Nephron progenitor cell (in vitro differentiated cells): ENCODE results near the gene GGTA1.

ENCODE experiments used
- DNase-seq: peaks from one replicate; pipeline ENCODE4 v3.0.0; 2021
- H3K27ac Mint-ChIP-seq: 2 replicates; pipeline ENCODE4 v1.8.0; 2021; ENCODE audit warnings: mild to moderate bottlenecking, moderate library complexity, mixed read lengths
- H3K27me3 Mint-ChIP-seq: 2 replicates; pipeline ENCODE4 v1.8.0; 2021; ENCODE audit warnings: mild to moderate bottlenecking, low read depth, mixed read lengths; ENCODE audit not compliant: poor library complexity
- H3K36me3 Mint-ChIP-seq: 2 replicates; pipeline ENCODE4 v1.8.0; 2021; ENCODE audit warnings: low read depth, mixed read lengths
- H3K4me1 Mint-ChIP-seq: 2 replicates; pipeline ENCODE4 v1.8.0; 2021; ENCODE audit warnings: mixed read lengths
- H3K4me3 Mint-ChIP-seq: 2 replicates; pipeline ENCODE4 v1.8.0; 2021; ENCODE audit warnings: mild to moderate bottlenecking, moderate library complexity, mixed read lengths
- H3K9me3 Mint-ChIP-seq: 2 replicates; pipeline ENCODE4 v1.8.0; 2021; ENCODE audit warnings: mild to moderate bottlenecking, moderate library complexity, mixed read lengths
- TF ChIP-seq, protein P1 (sequence below): fragments of 200-600 bp; sonication (generic); IDR thresholded peaks from 2 replicates; pipeline ENCODE4 v1.5.0; 2021; ENCODE audit warnings: antibody characterized with exemption

Gene GGTA1

DNA sequence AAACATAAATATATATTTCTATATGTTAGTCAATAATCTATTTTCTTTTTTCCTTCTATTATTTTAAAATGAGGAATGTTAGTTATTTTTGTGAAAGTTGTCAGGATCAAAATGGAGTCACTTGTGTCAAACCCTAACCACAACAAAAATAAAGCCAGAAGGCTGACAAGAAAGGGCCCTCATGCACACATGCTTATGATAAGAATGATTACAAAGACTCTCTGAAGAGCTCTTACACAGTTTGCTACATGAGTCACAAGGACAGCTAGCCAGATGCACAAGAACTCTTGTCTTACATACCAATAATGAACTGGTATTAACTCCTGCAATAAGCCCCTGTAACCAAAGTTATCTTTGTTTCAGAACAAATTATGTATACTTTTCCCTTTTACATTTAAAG, 64.7 kb downstream of the GGTA1 start:
- Mint-ChIP-seq H3K4me3 (no peak overlapping the region), H3K4me1 (no peaks in the 10 kb centered on the region), H3K27me3 (peaks cover 19% of the 10 kb centered on the region), H3K27ac (no peak overlapping the region), H3K36me3 (no peaks in the 10 kb centered on the region), H3K9me3 (no peaks in the 10 kb centered on the region)
- DNase-seq = no peak
- TF ChIP-seq, protein P1, sequence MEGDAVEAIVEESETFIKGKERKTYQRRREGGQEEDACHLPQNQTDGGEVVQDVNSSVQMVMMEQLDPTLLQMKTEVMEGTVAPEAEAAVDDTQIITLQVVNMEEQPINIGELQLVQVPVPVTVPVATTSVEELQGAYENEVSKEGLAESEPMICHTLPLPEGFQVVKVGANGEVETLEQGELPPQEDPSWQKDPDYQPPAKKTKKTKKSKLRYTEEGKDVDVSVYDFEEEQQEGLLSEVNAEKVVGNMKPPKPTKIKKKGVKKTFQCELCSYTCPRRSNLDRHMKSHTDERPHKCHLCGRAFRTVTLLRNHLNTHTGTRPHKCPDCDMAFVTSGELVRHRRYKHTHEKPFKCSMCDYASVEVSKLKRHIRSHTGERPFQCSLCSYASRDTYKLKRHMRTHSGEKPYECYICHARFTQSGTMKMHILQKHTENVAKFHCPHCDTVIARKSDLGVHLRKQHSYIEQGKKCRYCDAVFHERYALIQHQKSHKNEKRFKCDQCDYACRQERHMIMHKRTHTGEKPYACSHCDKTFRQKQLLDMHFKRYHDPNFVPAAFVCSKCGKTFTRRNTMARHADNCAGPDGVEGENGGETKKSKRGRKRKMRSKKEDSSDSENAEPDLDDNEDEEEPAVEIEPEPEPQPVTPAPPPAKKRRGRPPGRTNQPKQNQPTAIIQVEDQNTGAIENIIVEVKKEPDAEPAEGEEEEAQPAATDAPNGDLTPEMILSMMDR = no peak

GRCh38 chr9:121427899-121428298, 71.7 kb downstream of the GGTA1 start:
- no peak overlapping the region for H3K4me3 Mint-ChIP-seq
- H3K27me3 Mint-ChIP-seq = peaks cover 9% of the 10 kb centered on the region
- no peaks in the 10 kb centered on the region for H3K4me1 Mint-ChIP-seq
- no peak for DNase-seq
- H3K36me3 Mint-ChIP-seq = no peaks in the 10 kb centered on the region
- TF ChIP-seq, protein P1 = no peak
- H3K9me3 Mint-ChIP-seq = peaks cover 24% of the 10 kb centered on the region
- H3K27ac Mint-ChIP-seq = no peak overlapping the region

GRCh38 chr9:121424024-121424432, 75.6 kb downstream of the GGTA1 start:
- TF ChIP-seq, protein P1 = no peak
- no peak overlapping the region for H3K27ac Mint-ChIP-seq
- peaks cover 26% of the 10 kb centered on the region for H3K9me3 Mint-ChIP-seq
- H3K4me3 Mint-ChIP-seq = no peak overlapping the region
- no peak for DNase-seq
- peaks cover 6% of the 10 kb centered on the region for H3K27me3 Mint-ChIP-seq
- H3K4me1 Mint-ChIP-seq = no peaks in the 10 kb centered on the region
- no peaks in the 10 kb centered on the region for H3K36me3 Mint-ChIP-seq

GRCh38 chr9:121411993-121412392, 87.7 kb downstream of the GGTA1 start:
- no peak for DNase-seq
- H3K4me3 Mint-ChIP-seq = no peak overlapping the region
- no peaks in the 10 kb centered on the region for H3K4me1 Mint-ChIP-seq
- H3K36me3 Mint-ChIP-seq = no peaks in the 10 kb centered on the region
- H3K9me3 Mint-ChIP-seq = peaks cover 4% of the 10 kb centered on the region
- H3K27me3 Mint-ChIP-seq = peaks cover 22% of the 10 kb centered on the region
- no peak overlapping the region for H3K27ac Mint-ChIP-seq
- TF ChIP-seq, protein P1 = no peak

GRCh38 chr9:121405899-121406298, 93.7 kb downstream of the GGTA1 start:
- Mint-ChIP-seq H3K27ac (no peak overlapping the region), H3K4me3 (no peak overlapping the region), H3K27me3 (peaks cover 36% of the 10 kb centered on the region), H3K4me1 (no peaks in the 10 kb centered on the region), H3K36me3 (no peaks in the 10 kb centered on the region), H3K9me3 (peaks cover 37% of the 10 kb centered on the region)
- DNase-seq = no peak
- TF ChIP-seq, protein P1 = no peak
